ENCODE results near the gene EXOC3L1.

- TF ChIP-seq CTCF (IDR thresholded peaks at IDR 0.05) (no peak), POLR2A (IDR thresholded peaks at IDR 0.05) (no peak)
Measured at GRCh38 chr16:67193536-67193935, 3.6 kb upstream of the EXOC3L1 start.
